Activated gamma-delta T cell (primary cell): ENCODE results near the gene PHLDA2.

Experiments used
- DNase-seq: peaks from one replicate; lab custom pipeline; 2025; lab: John Stamatoyannopoulos, UW

Gene PHLDA2

DNA sequence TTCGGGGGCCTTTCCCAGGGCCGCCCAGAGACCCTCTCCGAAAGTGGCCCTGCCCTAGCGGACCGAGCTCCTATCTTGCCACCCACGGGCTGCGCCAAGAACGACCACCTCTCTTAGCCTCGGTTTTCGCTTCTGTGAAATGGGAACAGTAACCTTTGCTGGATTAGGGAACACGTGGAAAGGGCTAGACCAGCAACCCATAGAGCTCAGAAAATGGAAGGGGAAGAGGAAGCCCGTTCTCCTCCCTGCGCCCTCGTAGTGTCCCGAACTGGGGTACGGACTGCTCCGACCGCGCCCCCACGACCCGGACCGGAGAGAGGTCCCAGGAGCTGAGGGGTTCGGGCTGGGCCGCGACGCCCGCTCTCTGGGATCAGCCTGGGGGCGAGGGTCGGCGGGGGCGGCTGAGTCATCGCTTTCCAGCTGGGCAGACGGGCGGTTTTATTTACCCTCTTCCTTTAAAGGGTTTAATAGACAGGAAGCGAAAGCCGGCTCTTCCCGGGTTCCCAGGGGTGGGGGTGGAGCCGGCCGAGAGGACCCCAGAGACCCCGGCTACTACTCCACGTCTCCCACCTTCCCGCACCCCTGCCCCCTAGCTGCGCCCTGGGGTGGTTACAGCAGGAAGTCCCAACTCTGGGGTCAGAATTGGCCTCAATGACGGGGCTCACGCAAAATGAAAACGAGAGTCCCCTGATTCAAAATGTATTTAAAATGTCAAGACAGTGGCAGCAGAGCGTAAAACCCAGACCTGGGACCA is 907 bp upstream of the PHLDA2 start:
- no peak for DNase-seq

DNA sequence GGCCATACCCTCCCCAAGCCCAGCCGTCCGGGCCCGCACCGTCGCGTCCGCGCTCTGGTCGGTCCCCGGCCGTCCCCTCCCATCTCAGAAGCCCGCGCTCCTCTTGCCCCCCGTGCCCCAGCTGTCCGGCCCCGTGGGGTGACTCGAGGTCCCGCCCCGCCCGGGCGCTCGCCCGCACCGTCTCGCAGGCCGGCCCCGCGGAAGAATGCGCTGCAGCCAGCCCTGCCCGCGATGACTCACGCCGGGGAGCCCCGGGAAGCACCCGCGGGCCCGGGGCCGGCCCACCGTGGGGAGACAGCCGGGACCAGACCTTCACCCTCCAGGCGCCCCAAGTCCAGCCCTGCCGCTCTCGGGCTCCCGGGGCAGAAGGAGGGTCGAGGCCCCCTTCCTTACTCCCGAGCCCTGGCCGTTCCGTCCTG is 320 bp upstream of the PHLDA2 start:
- DNase-seq, result peak; percentile 45

DNA sequence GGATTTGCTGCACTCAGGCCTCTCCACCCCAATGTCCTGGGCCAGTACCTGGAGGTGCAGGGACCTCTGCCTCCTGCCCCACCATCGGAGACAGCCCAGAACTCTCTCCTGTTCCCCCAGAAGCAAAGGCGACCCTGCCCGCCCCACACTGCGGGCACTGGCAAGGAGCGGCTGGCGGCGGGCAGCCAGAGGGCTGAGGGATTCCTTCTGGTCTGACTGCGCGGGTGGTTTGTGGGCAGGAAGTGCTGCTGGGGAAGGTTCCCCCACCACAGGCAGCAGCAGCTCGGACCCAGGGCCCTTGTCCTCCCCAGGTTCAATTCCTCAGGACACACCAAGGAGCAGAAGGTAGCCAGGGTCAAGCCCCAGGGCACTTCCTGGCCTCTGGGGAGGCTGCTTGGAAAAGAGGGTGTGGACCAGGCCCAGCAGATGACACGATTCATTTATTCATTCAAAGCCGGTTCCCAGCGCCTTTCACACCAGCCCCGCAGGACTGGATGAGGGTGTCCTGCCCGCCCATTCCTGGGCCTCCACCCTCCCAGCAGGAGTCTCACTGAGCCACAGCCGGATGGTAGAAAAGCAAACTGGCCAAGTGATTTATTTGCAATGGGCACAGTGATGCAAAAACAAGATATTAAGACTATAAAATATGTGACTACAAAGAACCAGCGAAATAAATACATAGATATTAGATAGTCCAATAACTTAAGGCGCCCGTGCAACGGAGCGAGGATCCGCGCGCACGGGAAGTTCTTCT is 1.2 kb downstream of the PHLDA2 start:
- DNase-seq, result no peak

DNA sequence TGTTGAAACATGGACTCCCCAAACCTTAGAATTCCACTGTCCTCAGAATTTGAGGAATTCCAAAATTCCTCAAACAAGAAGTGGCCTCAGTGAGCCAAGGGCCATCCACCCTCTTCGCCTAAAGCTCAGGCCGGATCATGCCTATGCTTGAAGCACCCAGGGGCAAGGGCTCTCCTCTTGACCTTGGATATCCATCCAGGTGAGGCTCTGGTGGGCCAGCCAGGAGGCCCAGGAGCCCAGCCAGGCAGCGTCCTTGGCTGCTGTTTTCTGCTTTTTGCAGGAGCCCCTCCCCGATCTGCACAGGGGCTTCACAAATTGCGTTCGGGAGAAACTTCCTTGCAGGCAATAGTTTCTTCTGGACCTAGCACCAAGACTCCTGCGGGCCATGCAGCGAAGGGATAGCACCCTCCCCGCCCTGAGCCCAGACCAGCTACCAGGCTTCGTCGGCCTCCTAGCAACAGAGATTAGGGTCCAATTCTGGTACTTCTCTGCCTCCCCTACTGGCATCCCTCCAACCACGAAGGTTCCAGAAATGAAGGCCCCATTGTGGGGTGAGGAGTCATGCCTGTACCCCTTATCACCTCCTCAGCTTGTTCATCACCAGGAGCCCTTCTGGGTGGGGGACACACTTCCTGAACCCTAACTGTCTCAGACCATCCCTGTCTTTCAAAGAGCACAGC is 2.0 kb downstream of the PHLDA2 start:
- DNase-seq, result no peak

DNA sequence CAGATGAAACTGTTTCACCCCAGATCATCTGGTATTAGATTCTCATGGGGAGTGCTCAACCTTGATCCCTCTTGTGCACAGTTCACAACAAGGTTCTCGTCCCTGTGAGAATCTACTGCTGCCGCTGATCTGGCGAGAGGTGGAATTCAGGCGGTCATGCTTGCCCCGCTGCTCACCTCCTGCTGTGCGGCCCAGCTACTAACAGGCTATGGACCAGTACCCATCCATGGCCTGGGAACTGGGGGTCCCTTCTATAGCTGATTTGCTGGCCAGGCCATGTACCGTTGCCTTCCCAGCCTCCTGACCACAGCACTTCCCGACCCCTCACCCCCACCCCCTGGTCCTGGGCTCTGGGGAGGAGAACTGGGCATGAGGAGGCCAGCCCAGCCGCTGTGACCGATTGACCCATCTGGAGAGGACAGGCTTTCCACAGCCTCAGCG is 2.6 kb downstream of the PHLDA2 start:
- no peak for DNase-seq

DNA sequence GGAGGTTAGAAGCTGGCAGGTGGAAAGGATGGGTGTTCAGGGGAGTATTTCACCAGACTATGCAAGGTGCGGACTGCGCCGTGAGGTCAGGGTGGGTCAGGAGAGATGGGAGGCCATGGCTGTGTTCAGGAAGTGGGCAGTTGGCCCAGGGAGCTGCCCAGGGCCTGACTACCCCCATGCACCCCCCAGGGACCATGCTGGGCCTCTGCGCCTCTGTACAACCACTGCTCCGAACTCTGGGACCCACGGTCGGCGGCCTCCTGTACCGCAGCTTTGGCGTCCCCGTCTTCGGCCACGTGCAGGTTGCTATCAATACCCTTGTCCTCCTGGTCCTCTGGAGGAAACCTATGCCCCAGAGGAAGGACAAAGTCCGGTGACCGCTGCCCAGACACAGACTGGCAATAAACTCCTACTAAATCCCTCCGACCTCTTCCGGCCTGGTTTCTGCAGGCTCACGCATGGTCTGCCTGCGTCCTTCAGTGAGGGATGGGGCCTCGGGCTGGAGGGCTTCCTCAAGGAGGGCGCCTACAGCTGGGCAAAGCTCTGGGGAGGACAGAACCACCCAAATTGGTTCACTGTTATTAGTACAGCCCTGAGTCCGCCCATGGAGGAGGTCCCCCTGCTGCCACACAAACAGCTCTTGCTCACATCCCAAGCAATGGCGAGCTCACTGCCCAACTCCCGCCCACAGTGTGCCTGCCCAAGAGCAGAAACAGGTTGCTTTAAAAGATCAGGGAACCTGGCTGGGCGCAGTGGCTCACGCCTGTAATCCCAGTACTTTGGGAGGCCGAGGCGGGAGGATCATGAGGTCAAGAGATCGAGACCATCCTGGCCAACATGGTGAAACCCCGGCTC is 4.2 kb downstream of the PHLDA2 start:
- no peak for DNase-seq

DNA sequence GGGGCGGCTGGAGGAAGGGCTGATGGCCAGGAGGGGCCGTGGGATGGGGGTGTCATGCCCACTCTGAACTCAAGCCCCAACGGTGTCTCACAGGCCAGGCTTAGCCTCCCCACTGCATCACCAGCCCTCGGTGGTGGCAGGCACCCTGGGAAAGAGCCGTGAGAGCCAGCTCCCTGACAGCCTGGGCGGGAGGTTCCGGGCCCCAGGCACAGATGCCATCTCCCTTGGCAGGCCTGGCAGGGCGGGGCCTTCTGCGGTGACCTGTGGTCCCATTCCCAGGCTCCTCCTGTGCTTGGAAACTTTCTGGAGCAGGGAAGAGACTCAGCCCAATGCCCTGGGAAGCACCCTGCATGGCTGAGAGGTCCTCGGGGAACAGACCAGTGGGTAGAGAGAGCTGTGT is 4.8 kb downstream of the PHLDA2 start:
- DNase-seq, result no peak

DNA sequence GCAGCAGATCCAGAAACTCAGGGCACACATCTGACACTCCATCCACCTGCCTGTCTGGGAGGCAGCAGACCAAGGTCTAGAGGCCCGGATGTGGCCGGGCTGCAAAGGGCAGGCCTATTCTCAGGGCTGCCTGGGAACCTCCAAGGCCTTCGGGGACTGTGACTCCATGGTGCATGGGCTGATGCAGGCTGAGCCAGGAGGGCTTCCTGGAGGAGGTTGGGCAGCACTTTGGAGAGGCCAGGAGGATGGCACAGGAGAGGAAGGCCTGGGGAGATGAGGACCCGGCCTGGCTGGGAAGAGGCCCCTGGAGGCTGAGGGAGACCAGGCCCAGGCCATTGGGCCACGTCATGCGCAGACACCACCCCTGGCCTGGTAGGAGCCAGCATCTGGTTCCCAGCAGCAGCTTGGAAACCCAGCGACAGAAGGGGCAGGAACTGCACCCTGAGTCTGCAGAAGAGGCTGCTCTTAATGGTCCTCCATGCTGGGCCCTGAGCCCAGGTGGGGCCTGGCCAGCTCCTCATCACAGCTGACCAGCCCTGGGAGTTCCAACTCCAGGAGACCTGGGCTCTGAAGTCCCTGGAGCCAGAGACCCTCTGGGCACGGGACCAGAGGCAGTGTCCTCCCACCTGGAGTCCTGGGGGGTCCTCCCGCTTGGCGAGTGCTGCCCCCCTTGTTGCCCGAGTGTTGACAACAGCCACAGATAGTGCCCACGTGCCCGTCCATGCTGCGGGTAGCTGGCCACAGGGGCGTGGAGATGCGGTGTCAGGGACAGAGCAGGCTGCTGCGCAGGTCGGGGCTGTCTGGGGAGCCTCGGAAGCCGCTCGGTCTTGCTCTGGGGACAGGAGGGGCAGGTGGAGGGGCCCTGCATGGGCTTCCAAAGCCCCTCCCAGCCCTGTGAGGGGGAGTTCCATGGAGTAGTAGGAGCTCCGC is 5.5 kb downstream of the PHLDA2 start:
- DNase-seq, result no peak

DNA sequence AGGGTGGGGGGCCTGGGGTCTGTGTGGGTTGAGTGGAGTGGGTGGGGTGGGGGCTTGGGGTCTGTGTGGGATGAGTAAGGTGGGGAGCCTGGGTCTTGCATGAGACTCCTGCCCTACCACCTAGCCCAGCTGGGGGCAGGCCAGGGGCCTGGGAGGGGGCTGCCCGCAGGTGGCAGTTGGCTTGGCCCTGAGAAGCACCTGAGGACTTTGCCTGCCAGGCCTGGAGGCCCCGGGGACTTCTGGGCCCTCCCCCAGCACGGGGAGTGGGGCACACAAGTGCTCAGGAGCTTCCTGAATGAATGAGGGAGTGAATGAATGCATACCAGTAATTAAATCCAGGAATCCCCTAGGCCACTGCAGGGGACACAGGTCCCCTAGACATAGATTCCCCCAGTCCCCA is 6.6 kb downstream of the PHLDA2 start:
- no peak for DNase-seq

DNA sequence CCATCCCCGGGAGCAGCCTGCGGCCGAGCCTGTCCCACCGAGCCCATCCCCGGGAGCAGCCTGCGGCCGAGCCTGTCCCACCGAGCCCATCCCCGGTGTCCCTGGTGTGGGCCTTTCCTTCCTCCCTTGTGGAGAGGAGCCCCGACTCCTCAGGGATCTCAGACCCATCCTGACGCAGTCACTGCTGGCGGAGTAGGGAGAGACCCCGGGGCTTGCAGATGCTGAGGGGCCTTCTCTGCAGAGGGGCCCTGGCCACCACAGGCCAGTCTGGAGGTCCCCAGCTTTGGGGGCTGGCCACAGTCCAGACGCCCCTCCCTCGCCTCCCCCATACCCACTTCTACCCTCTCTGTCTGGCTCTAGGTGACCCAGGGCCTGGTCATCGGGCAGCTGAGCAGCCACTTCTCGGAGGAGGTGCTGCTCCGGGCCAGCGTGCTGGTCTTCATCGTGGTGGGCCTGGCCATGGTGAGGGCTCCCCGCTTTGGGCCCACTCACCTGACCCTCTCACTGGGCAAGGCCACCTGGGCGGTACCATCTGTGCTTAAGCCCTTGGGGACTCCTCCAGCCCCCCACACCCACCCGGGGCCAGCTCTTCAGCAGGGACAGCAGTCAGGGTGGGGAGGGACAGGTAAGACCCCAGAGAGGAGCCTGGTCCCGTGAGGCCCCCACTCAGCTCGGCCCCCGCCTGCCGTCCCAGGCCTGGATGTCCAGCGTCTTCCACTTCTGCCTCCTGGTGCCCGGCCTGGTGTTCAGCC is 7.3 kb downstream of the PHLDA2 start:
- DNase-seq, result no peak

DNA sequence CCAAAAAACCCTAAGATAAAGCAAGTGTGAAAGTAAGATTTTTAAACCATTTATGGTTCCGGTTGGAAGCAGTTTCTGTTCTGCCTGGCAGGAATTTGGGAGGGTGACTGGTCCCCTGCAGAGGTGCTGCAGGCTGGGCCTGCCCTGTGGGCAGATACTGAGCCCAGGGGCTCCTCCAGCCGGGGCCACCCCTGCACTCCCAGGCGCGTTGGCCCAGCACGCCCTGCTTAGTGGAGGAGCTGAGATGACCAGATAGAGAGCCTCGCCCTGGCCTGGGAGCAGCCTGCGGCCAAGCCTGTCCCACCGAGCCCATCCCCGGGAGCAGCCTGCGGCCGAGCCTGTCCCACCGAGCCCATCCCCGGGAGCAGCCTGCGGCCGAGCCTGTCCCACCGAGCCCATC is 8.0 kb downstream of the PHLDA2 start:
- no peak for DNase-seq

DNA sequence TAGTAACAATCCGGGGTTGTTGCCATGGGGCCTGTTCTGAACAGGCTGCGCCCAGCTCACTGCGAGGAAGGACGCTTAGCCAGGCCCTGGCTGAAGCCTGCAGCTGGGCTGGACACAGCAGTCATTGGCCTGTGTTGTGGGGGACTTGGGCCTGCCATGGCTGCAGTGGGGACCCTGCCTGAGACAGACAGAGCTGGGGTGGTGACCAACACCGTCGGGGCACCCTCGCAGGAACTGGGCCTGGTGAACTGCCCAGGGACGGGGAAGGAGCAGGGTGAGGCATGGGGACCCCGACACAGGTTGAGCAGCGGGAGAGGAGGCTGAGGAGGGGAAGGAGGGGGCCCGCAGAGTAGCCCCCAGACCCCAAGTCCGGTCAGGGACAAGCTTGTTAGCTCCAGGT is 8.9 kb downstream of the PHLDA2 start:
- DNase-seq, result no peak

DNA sequence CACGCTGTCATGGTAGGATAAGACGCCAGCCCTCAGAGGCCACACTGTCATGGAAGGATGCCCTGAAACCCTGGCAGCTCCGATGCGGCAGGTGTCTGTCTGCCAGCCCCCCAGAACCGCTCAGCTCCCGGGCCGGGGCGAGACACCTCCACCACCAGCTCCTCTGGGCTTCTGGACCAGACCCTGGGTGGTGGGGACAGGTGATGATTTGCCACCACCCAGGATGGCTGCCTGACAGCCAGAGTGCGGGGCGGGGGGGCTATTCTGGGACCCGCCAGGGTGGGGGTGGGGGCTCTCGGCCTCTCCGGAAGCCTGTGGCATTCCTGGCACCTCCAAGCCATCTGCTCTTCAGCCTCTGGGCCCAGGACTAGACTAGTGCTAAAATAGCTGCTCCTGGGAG is 9.4 kb downstream of the PHLDA2 start:
- DNase-seq, result no peak

DNA sequence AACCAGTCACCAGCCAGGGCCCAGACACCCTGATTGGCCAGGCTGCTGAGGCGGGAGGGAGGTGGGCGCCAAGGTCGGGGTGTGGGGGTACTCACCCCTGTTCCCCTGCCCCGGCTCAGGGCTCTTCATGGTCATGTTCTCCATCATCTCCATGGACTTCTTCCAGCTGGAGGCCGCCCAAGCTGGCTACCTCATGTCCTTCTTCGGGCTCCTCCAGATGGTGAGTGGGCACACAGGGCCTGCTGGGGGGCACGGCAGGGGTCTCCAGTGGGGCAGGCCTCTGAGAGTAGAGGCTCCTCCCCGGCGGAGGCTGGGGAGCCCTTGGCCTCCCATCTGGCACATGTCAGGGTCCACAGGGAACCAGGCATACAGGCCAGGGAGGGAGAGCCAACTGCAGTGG is 10.0 kb downstream of the PHLDA2 start:
- DNase-seq, result no peak

DNA sequence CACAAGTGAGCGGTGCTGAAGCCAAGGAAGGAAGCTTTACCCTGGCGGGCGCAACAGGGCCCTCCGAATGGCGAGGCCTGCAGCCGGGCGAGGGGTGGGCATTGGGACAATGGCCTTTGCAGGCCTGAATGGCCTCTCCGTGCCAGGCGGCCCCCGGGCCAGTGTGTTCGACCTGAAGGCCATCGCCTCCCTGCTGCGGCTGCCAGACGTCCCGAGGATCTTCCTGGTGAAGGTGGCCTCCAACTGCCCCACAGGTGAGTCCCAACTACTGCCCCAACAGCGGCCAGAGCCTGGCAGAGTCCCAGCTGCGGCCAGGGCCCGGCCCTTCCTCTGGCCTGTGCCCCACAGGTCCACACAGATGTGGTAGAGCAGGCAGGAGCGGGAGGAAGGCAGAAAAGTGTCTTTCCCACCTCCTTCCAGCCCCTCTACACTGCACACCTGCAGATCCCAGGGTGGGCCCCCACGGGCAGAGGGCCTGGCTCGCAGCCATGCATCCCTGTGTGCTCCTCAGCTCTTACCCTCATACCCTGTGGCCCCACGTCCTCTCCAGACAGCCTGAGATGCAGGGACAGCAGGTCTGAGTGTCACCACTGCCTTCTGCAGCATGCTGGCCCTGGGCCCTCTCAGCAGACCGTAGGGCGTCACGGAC is 11.3 kb downstream of the PHLDA2 start:
- DNase-seq, result no peak

DNA sequence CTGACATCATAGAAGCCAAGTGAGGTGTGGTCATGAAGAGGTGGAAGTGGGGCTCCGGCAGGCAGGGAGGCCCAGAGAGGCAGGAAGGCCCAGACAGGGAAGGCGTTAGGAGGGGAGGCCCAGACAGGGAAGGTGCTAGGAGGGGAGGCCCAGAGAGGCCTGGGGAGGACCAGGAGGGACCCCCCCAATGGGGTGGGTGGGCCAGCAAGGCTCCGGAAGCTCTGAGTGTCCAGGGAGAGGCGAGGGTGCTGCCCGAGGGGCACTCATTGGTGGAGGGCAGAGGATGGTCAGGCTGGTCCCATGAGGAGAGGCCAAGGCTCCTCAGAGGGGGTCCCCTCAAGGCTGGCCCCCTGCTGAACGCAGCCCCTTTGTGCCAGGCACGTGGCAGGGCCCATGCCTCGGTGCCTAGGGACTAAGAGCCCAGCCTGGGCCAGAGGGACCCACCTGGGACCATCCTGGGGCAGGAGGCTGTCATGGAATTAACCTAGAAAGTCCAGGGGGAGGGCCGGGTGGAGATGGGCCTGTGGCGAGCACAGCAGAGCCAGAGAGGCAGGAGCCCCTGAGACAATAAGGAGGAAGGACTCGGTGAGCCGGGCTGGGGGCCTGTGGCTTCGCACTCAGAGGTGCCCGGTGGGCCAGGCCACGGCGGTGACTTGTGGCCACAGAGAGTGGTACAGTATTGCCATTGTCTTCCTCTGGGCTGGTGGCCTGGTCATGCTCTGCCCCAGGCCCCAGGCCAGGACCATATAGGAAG is 12.2 kb downstream of the PHLDA2 start:
- no peak for DNase-seq

DNA sequence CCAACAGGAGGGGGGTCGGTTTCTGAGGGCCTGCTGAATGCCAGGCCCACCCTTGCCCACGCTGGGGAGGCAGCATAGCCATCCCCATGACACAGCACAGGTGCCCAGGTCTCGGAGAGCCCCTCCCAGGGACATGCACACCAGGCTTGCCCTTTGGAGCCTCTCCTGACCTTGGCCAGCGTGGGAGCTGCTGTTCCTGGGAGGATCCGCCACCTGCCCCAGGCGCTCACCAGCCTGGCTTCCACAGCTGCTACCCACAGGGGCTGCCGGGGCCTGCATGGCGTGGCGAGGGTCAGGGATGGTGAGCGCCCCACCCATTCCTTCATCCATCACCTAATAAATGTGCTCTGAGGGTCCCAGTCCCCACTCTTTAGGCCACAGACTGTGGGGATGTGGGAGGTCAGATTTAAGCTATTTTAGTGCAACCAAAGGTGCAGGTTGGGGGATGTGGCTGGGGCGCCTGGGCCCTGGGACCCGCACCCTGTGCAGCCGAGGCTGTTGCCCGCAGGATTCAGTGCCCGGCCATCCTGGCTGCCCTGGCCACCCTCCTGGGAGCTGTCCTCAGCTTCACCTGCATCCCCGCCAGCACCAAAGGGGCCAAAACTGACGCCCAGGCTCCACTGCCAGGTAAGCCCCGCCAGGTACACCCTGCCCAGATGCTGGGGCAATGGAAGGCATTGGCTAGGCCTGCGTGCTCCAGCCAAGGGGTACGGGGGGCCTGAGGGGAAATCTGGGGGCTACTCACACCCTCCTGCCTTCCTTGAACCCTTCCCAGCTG is 12.9 kb downstream of the PHLDA2 start:
- DNase-seq, result no peak

DNA sequence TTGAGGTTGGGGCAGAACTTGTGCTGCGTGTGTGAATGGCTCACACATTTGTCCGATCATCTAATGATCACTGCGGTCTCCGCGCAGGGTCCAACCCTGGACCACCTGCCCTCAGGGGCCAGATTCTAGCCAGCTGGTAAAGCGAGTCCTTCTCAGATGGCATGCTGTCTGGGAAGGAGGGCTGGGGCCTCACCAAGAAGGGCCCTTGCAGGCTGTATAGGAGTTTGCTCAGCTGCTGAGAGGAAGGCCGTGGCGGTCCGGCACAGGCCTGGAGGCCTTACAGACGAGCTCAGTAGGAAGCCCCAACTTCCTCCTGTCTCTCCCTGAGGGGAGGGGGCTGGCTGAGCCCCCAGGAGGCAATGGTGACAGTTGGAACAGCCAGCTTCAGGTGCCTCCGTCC is 13.7 kb downstream of the PHLDA2 start:
- DNase-seq, result no peak
